Measurements from ENCODE around the gene TSHZ2. TPM values are rescaled to one million over a fixed set of nuclear protein-coding genes. Genes with fewer than 3 reads are reported as not detected.
A peak's percentile ranks its signal among the peaks of the same experiment; 100 is the strongest.
"Not testable (repeated sequence)": the region's sequence is repeated elsewhere in the genome, so short reads cannot be mapped to it uniquely, and the experiment has no call there.

Gene TSHZ2
- polyA plus RNA-seq, 10 donors: 7.9 to 20.4 (median 14.0) TPM

DNA sequence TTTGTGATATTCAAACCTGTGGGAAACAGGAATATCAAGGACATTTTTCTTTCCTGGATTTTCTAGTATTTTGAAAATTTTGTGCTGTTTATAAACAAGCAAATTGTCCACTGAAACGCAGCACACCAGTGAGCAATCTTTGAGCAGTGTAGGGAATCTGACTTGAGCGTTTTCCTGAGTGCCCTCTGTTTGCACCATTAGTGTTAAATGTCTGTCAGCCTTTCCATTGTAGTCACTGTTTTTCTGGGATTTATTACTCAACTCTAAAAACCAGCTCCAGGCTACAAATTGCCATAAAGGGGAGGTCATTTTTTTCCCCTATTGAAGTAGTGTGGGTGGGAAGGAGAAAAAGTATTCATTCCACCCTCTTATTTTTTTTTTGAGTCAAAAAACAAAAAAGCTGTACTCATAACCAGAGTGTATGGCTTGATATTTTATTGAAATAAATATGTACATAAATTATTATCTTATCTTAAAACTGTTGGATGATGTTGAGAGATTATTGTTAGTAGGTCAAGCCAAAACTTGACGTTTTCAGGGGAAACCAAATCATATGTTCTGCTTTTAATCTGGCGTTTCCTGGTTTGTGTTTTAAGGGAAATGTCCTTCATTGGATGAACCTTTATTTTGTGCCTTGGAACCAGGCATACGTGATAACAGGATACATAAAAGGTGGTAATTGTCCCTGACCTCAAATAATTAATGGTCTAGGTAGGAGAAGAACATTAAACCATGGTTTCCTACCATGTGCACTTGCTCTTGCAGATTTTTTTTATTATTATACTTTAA, 51.8 kb downstream of the TSHZ2 start:
- DNase-seq: peak in 1 of 3 donors; percentile 51

DNA sequence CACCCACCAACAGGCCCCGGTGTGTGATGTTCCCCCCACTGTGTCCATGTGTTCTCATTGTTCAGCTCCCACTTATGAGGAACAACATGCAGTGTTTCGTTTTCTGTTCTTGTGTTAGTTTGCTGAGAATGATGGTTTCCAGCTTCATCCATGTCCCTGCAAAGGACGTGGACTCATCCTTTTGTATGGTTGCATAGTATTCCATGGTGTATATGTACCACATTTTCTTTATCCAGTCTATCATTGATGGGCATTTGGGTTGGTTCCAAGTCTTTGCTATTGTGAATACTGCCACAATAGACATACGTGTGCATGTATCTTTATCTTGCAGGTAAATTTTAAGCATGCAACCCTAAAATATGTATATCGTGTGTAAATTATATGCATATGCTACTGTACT, 52.5 kb downstream of the TSHZ2 start:
- not testable (repeated sequence) for DNase-seq

DNA sequence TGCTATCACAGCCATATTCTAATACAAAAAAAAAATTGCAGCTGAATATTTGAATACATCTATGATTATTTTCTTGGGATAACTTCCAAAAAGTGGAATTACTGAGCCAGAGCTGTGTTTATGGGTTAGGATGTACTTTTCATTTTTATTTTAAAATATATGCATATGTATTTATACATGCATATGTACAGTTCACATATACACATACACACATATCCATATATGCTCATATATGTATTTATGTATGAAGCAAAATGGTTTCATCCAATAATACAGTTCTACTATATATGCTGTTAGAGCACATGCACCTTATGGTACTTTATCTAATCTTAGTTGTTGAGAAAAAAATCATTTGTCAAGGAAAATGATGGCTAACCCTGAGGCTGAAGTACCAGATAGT, 54.9 kb downstream of the TSHZ2 start:
- DNase-seq: no peak

- no peak for DNase-seq
Measured at GRCh38 chr20:53028337-53029007, 56.3 kb downstream of the TSHZ2 start.

GRCh38 chr20:53030061-53030460, 57.9 kb downstream of the TSHZ2 start:
- no peak for DNase-seq

DNA sequence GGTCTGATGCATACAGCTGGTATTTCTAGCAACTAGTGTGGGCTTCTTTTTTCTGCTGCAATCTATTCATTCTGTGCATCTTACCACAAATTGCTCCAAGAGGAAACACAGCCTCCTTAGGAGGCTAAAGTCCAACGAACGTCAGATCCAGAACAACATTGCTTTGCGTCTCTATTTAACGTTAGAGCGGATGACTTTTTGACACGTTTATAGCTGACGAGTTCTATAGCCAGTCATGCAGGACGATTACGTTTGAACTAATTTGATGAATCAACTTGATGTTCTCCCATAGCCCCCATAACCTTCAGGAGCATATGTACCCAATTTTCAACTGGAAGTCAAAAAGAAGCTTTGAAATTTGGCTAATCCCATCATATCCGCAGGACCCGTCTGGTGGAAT, 59.9 kb downstream of the TSHZ2 start:
- DNase-seq: peak in 2 of 3 donors; percentile 40 to 83

GRCh38 chr20:53032478-53032932, 60.3 kb downstream of the TSHZ2 start:
- peak in 2 of 3 donors; percentile 66 to 81 for DNase-seq

DNA sequence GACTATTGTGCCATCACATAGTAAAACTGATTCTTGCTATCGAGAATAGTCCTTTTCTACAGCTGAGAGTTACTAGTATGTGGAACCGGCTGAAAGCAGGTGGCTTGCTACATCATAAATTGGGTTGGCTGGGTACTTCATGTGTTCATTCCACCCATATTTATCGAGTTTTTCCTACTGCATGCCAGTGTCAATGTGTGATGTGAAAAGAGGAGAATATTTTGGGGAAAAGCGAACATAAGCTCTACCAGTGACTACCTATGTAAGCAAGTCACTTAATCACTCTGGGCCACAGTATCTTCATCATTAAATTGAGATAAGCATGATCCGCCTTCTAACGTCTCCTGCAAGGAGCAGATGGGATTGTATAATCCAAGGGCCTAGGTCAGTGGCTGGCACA, 61.0 kb downstream of the TSHZ2 start:
- no peak for DNase-seq

- DNase-seq: no peak
Measured at GRCh38 chr20:53034899-53035298, 62.7 kb downstream of the TSHZ2 start.

DNA sequence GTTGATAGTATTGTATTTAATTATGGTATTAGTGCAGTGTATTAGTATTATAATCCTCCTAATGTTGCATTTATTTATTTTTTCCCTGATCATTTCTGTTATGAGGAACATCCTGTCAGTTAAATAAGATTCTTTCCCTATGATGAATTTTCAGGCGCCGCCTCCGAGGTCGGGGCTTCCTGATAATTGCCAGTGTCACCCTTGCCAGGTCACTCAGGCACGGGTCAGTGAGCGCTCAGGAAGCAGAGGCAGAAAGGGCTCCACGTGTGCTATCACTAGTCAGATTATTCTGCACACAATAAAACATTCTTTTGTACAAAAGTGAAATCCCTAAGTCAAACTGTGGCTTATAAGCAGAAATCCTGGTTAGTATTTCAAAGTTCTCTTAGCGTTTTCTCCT, 64.8 kb downstream of the TSHZ2 start:
- no peak for DNase-seq

DNA sequence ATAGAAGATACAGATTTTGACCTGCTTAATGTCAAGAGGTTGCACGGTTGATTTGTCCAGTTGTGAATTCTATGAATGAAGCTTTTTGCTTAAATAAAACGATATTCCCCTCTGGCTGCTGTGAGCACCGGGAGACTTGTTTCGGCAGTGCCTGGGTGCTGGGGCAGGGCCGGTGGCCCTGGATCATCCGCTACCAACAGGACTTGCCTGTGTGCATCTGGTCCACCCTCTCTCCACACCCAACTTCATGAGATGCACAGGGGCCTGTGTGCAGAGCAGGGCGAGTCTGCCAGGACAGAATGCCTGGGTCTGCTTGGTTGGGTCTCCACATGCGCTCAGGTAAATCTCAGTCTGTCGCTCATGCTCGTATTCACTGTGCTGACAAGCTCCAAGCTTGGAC, 65.5 kb downstream of the TSHZ2 start:
- no peak for DNase-seq

- DNase-seq: no peak
Measured at GRCh38 chr20:53038299-53038698, 66.1 kb downstream of the TSHZ2 start.

DNA sequence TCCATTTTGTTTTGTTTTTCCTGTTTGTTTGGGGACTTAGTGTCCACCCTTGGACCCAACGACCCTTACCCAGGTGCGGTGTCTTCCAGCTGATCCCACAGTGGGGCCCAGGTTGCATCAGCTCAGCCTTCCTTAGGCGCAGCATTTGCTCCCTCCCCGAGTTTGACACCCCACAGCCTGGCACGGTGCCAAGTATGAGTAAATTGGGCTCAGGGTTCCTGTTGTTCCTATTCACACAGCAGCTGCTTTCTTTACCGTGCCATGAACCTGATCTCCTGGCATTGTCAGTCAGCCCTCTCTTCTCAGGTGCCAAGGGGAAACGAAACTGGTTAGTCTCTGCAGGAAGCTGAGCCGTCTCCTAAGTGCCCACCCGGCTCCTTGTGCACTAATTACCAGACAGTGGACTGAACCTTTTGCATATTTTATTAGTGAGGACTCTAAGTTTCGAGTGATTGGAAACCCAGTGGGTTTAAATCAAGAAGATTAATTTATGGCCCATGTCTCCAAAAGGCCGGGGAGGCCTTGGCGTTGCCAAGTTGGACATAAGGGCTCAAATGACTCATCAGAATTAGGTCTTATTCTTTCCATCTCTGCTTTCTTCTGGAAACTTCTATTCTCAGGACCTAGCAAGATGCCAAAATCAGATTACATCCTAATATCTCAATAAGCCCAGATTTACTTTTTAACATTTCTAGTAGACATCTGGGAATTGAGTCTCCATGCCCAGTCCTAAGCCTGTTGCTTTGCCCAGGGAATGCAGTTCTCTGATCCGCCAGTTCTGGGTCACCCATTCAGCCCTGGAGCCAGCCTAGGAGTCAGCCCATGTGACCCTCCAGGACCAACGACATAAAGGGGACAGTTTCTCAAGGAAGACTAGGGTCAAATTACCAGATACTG, 68.8 kb downstream of the TSHZ2 start:
- DNase-seq: peak in 2 of 3 donors; percentile 67 to 79

DNA sequence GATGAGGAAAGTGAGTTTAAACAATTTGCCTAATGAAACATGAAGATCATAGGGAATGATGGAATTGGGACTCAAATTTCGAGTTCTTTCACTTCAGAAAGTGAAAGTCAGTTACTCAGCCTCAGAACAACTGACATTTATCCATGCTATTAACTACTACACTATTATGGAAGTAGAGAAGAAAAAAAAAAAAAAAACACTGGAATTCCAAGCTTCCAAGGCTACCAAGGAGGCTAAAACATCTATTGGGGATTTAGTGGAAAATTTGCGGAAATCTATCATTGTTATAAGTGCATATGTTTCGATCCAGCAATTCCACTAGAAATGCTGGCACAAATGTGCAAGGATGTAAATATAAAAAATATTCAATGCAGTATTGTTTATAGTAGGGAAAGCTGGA, 70.4 kb downstream of the TSHZ2 start:
- DNase-seq: peak in 2 of 3 donors; percentile 52 to 70

DNA sequence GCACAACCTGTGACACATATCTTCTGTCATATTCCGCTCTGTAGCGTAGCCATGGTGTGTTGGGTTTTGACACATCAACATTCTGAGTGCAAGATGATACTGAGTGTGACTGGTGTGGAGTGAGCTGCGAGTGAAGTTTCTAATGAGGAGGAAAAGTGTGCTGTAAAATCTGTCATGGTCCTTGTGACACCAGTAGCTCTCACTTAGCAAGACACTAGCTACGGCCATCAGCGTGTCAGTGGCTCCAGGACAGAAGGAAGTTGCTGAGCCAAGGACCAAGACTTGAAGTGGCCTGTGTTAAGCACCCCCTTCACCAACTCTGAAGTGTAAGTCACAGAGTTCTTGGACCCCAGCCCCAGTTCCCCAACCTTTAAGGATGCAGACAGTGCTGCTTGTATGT, 72.1 kb downstream of the TSHZ2 start:
- DNase-seq: no peak

GRCh38 chr20:53045941-53046340, 73.8 kb downstream of the TSHZ2 start:
- no peak for DNase-seq

GRCh38 chr20:53047203-53047602, 75.0 kb downstream of the TSHZ2 start:
- DNase-seq: no peak

- DNase-seq: no peak
Measured at GRCh38 chr20:53048387-53048786, 76.2 kb downstream of the TSHZ2 start.

- no peak for DNase-seq
Measured at GRCh38 chr20:53050338-53050737, 78.2 kb downstream of the TSHZ2 start.

- DNase-seq: no peak
Measured at GRCh38 chr20:53052380-53052779, 80.2 kb downstream of the TSHZ2 start.

GRCh38 chr20:53053595-53053994, 81.4 kb downstream of the TSHZ2 start:
- no peak for DNase-seq

- peak in 1 of 3 donors; percentile 62 for DNase-seq
Measured at GRCh38 chr20:53055367-53056067, 83.4 kb downstream of the TSHZ2 start.

All from muscle of back (tissue), 11 donors.